HuH-7.5 (cell line): ENCODE measurements around the gene PHF12.
"Not testable (repeated sequence)": the region's sequence is repeated elsewhere in the genome, so short reads cannot be mapped to it uniquely, and the experiment has no call there.

ENCODE experiments used
- DNase-seq: peaks from one replicate; pipeline ENCODE4 v3.0.0; 2011; ENCODE audit warnings: low spot score

Gene PHF12

GRCh38 chr17:28953444-28954118, 2.3 kb upstream of the PHF12 start:
- DNase-seq = no peak

- peak; percentile 96 for DNase-seq
Measured at GRCh38 chr17:28951991-28952975, 965 bp upstream of the PHF12 start.

DNA sequence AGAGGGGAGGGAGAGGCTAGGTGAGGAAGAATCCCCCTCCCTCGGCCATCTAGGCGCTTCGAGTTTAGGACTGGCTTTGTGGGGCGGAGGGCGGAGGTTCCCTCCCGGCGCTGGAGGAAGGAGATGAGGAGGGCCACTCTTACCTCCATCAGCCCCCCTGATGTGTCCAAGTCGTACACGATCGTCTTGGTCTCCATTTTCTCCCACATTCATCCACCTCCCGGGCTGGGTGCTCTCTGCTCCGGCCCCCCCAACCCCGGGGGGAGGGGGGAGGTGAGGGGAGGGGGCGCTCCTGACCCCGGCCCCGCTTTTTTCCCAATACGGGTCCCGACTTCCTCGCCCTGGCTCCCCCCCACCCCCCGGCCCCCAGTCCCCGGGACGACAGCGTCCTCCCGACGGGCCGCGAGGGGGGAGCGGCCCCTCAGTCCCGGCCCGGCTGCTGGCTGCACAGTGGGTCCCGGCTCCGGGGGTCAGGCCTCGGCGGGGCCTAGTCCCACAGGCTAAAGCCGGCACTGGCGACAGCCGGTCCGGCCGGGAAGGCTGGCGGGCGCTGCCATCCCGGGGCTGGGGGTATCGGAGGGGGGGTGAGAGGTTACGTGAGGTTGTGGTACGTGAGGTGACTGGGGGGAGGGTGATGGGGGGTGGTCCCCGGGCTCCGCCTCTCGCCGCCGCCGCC, 428 bp downstream of the PHF12 start:
- DNase-seq = no peak

DNA sequence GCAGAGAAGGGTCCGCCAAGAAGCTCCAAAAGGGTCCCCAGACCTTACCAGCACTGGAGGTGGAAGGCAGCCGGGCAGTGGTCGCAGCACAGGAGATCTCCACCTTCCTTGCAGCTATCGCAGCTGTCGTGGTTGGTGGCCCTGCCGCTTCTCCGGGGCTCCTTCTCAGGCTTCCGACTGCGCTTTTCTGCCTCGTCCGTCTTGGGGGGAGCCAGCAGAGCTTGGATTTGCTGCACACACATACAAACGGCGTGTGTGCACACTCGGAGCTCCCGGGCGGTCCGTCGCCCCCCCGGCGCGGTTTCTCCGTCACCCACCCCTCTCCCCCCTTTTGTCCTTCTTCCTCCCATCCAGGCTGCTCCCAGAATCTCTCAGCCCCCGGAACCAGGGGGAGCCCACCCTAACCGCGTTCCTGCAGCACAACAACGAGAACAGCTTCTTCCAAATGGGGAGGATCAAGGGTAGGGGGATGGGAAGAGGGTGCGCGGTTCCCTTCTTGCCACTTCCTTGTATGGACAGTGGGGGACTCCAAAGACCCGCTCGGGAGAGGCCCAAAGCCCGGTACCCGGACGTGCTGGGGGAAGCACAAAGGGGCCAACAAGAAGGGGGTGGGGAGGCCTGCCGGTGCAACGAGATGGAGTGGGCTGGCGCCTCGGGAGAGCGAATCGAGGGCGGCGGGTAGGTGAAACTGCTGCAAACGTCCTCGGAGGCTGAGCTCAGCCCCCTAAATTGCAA, 1.1 kb downstream of the PHF12 start:
- no peak for DNase-seq

DNA sequence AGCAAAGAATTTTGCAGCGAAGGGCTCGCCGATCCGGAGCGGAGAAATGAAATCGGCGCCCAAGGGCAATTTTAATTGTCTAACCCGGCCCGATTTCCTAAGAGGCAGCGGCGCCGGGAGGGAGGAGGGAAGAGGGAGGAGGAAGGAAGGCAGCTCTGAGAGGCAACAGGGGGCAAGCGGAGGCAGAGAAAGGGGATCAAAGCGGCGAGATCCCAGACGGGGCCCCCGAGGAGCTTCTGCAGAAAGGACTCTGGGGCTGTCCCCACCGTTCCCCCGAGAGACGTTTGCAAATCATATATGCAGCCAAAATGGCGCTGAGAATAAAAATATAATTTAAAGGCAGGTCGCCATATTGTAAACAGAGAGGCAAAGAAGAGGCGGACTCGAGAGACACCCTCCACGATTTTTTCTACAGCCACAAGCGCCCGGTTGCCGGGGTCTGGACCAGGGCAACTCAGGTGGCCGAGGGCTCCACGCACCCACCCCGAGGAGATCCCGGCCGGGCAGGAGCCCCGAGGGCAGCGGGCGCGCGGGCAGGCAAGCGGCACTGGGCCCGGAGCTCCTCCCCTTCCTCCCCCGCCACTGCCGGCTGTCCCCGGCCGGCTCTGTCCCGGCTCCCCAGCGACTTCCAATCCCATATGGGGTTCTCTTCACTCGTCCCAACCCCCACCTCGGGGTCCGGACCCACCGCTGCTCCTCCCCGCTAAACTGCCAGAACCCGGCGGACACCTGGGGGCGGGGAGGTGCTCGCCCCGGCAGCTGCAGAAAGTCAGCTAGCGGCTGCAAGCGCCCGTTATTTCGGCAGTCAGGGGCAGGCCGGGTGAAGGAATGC, 1.9 kb downstream of the PHF12 start:
- peak; percentile 59 for DNase-seq

DNA sequence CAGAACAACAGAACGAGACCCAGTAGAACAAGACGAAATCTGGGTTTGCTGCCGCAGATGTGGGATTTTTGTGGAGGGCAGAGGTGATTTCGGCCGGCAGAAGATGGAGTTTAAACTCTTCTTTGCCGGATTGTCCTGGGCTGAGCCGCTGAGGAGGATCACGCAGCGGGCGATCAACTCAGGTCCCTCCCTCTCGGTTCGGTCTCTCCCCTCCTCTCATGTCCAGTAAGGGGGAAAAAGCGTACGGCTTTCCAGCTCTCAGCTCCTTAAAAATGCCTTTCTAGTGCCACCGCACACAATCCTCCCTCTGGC, 2.5 kb downstream of the PHF12 start:
- peak; percentile 59 for DNase-seq

DNA sequence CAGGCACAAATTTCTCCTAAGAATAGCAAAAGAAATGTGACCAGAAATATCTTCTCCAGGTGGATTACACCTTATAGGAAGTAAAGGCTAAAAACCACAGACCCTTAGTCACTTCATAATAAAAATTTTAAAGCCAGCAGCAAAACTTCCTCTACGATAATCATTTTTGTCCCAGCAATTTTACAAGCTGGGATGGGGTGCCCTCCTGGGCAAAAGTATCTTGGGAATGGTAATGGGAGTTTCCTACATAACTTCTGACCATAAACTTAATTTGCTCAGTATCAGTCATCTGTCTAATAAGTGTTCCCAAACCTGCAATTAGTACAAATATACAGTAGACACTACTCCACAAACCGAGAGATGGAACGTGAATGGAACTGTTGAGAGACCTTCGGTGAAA, 3.0 kb downstream of the PHF12 start:
- no peak for DNase-seq

- no peak for DNase-seq
Measured at GRCh38 chr17:28947639-28948038, 3.7 kb downstream of the PHF12 start.

GRCh38 chr17:28946239-28946638, 5.1 kb downstream of the PHF12 start:
- DNase-seq = no peak

DNA sequence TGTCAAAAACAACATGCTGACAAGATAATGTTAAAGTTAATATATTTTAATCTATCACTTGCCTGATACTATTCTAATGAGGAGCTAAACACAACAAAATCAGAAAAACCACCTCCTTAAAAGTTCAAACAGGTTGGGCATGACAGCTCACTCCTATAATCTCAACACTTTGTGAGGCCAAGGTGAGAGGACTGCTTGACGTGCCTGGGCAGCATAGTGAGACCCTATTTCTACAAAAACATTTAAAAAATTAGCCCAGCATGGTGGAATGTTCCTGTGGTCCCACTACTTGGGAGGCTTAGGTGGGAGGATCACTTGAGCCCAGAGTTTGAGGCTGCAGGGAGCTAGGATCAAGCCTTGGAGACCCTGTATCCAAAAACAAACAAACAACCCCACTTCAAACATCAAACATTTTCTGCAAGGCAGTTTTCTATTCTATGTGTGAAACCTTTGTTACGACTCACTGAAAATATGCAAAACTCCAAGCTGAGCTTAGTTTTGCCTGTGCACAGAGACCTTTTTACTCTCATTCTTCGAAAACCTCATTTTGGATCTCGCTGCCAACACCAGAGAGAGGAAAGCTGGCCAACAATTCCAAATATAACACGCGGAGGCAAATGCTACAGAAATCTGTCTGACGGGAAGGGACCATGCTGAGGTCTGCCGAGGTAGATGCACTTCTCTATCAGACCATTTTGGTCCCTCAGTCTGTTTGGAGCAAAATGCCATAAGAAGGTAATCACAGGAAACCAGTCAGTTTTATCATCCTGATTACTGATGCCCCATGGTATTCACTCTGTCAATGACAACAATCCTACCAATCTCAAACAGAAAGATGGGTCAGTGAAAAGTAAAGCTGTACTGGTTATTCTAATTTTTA, 6.2 kb downstream of the PHF12 start:
- no peak for DNase-seq

DNA sequence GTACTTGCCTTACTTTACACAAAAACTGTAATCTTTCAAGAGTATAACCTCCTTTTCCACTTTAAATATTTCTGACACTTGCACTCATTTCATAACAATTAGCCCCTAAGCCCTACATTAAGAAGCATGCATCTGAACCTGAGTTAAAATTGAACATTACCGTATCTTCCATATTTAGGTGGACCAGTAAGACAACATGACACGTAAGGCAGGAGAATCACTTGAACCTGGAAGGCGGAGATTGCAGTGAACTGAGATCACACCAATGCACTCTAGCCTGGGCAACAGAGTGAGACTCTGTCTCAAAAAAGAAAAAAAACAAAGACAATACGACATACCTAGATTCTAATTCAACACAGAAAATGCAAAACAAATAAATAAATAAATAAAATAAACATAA, 7.0 kb downstream of the PHF12 start:
- no peak for DNase-seq

DNA sequence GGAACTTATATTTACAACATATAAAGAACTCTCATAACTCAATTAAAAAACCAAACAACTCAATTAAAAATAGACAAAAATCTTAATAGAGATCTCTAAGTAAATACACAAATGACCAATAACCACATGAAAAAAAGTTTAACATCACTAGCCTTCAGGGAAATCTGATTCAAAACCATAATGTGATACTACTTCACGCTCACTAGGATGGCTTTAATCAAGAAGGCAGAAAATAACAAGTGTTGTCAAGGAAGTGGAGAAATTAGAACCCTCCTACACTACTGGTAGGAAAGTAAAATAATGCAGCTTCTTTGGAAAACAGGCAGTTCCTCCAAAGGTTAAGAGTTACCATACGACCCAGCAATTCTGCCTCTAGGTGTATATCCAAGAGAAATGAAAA, 8.4 kb downstream of the PHF12 start:
- no peak for DNase-seq

GRCh38 chr17:28941251-28941650, 10.1 kb downstream of the PHF12 start:
- DNase-seq = no peak

- DNase-seq = no peak
Measured at GRCh38 chr17:28940675-28941074, 10.6 kb downstream of the PHF12 start.

GRCh38 chr17:28940142-28940541, 11.2 kb downstream of the PHF12 start:
- DNase-seq = no peak

GRCh38 chr17:28938552-28938951, 12.8 kb downstream of the PHF12 start:
- DNase-seq = no peak

DNA sequence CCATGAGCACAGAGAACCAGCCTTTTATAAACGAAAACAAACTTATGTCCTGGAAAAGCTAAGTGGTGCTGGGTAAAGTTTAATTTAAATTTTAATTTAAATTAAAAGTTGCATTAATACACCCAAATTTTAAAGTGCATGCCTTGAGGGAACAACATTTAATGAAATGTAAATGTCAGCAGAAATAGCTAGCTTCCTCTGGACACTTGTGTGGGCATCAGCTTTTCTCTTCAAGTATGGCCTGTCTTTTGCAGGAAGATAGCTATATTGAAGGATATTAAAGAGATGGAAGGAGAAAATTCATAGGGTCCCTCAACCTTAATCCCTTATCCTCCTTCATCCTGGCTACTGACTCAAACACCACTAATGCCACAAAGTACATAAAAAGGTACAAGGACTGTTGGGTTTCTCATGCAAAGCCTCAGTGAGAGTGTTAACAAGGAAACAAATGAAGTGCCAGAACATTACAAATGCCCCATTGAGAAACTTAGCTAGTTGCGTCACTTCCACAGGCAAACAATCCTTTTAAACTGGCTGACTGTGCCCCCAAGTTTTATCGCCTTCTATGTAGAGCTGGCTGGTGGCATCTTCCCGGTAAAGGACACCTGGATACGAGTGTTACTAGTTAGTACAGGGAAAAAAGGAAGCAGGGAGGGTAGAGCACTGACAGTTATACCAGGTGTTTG, 14.1 kb downstream of the PHF12 start:
- no peak for DNase-seq

GRCh38 chr17:28935744-28936460, 15.4 kb downstream of the PHF12 start:
- no peak for DNase-seq

GRCh38 chr17:28934508-28934907, 16.8 kb downstream of the PHF12 start:
- DNase-seq = not testable (repeated sequence)
